H1 (cell line): ENCODE measurements around the gene HSD17B1. TPM values are rescaled to one million over a fixed set of nuclear protein-coding genes. Genes with fewer than 3 reads are reported as not detected.

ENCODE experiments used
- CTCF ChIA-PET: fragments of 300-600 bp; sonication (Branson Sonifier 250); formaldehyde crosslinking; loops from one replicate; lab custom pipeline; 2021; ENCODE audit not compliant: partially characterized antibody; lab: Charles Lee
- POLR2A ChIA-PET: fragments of 300-600 bp; sonication (Branson Sonifier 250); formaldehyde crosslinking; loops from one replicate; lab custom pipeline; 2021; ENCODE audit warnings: inconsistent platforms; ENCODE audit not compliant: partially characterized antibody; lab: Charles Lee
- DNase-seq, 2 experiments: peaks; one replicate each; pipeline versions ENCODE4 v3.0.0 to v3.0.0-alpha.2; 2010 to 2022; ENCODE audit warnings: low spot score in 2 of 2, low read depth in 1 of 2, mixed read lengths in 1 of 2
- FAIRE-seq: peaks from 2 replicates; lab custom pipeline; 2011; peaks lifted over from hg19 to GRCh38; lab: Jason Lieb, UNC
- H2AFZ ChIP-seq: 2 replicates; pipeline ENCODE4 v1.8.1; 2012; ENCODE audit warnings: low read length, inconsistent platforms
- H2AK5ac ChIP-seq: 2 replicates; pipeline ENCODE4 v1.6.1; 2013; ENCODE audit warnings: low read depth, low read length
- H2BK120ac ChIP-seq: replicated peaks from 2 replicates; pipeline ENCODE3; 2013; ENCODE audit warnings: low read depth, low read length, inconsistent platforms
- H2BK12ac ChIP-seq: 2 replicates; pipeline ENCODE4 v1.6.1; 2013; ENCODE audit warnings: low read depth, low read length
- H2BK15ac ChIP-seq: 2 replicates; pipeline ENCODE4 v1.6.1; 2013; ENCODE audit warnings: low read length
- H2BK20ac ChIP-seq: 2 replicates; pipeline ENCODE4 v1.6.1; 2013; ENCODE audit warnings: low read length
- H2BK5ac ChIP-seq: 2 replicates; pipeline ENCODE4 v1.6.1; 2013; ENCODE audit warnings: low read depth, low read length
- H3K14ac ChIP-seq: 2 replicates; pipeline ENCODE4 v1.6.1; 2013; ENCODE audit warnings: inconsistent platforms; ENCODE audit not compliant: insufficient read length
- H3K18ac ChIP-seq: 2 replicates; pipeline ENCODE4 v1.6.1; 2013; ENCODE audit warnings: low read length; ENCODE audit errors: extremely low read depth
- H3K23ac ChIP-seq: 2 replicates; pipeline ENCODE4 v1.6.1; 2013; ENCODE audit warnings: inconsistent platforms; ENCODE audit not compliant: insufficient read length
- H3K23me2 ChIP-seq: 2 replicates; pipeline ENCODE4 v1.6.1; 2013; ENCODE audit warnings: low read depth, low read length
- H3K27ac ChIP-seq: 2 replicates; pipeline ENCODE4 v1.6.1; 2011; ENCODE audit warnings: low read depth, low read length, inconsistent platforms
- H3K27me3 ChIP-seq, 4 experiments: replicated peaks in 1 of 4; 1 replicate in 1 of 4; 2 replicates in 3 of 4; pipeline versions ENCODE4 v1.6.1 to v1.8.1; 2011 to 2013; ENCODE audit warnings: low read length in 3 of 4, mild to moderate bottlenecking in 3 of 4, inconsistent platforms in 2 of 4, mixed read lengths in 2 of 4, moderate library complexity in 1 of 4; ENCODE audit not compliant: control insufficient read depth in 3 of 4, insufficient read depth in 3 of 4; ENCODE audit errors: extremely low read depth in 1 of 4
- H3K36me3 ChIP-seq, 4 experiments: 2 replicates each; pipeline versions ENCODE4 v1.6.1 to v1.8.1; 2011 to 2013; ENCODE audit warnings: mild to moderate bottlenecking in 4 of 4, low read length in 3 of 4, moderate library complexity in 2 of 4, control low read depth in 1 of 4, inconsistent platforms in 1 of 4; ENCODE audit not compliant: insufficient read depth in 4 of 4, control insufficient read depth in 2 of 4
- H3K4ac ChIP-seq: replicated peaks from 2 replicates; pipeline ENCODE3; 2013; ENCODE audit warnings: low read length, low read depth, mixed read lengths, inconsistent platforms; ENCODE audit not compliant: insufficient read length
- H3K4me1 ChIP-seq, 4 experiments: replicated peaks in 1 of 4; 1 replicate in 1 of 4; 2 replicates in 3 of 4; pipeline versions ENCODE4 v1.6.1 to v1.8.1; 2011 to 2013; ENCODE audit warnings: low read length in 3 of 4, inconsistent platforms in 2 of 4, mixed read lengths in 1 of 4; ENCODE audit not compliant: insufficient read depth in 4 of 4, control insufficient read depth in 3 of 4
- H3K4me2 ChIP-seq, 2 experiments: 2 replicates each; pipeline versions ENCODE4 v1.6.1 to v1.8.1; 2011 to 2013; ENCODE audit warnings: low read depth in 2 of 2, low read length in 2 of 2, control low read depth in 1 of 2, inconsistent platforms in 1 of 2, mild to moderate bottlenecking in 1 of 2; ENCODE audit not compliant: insufficient read depth in 1 of 2
- H3K4me3 ChIP-seq, 4 experiments: fragments of 200-600, 300-600 bp in 1 of 4; sonication (generic), shearing (Covaris generic), sonication (Bioruptor Twin) in 1 of 4; 2 replicates each; pipeline versions ENCODE4 v1.5.1 to v1.8.1; 2011 to 2016; ENCODE audit warnings: low read length in 4 of 4, low read depth in 3 of 4, control low read depth in 2 of 4, inconsistent platforms in 2 of 4, mild to moderate bottlenecking in 2 of 4, mixed read lengths in 1 of 4, moderate library complexity in 1 of 4; ENCODE audit not compliant: insufficient read depth in 2 of 4; ENCODE audit errors: extremely low read depth in 1 of 4
- H3K56ac ChIP-seq: replicated peaks from 2 replicates; pipeline ENCODE3; 2013; ENCODE audit warnings: low read depth, mild to moderate bottlenecking, mixed read lengths, low read length, inconsistent platforms; ENCODE audit not compliant: insufficient read length
- H3K79me1 ChIP-seq: 2 replicates; pipeline ENCODE4 v1.6.1; 2013; ENCODE audit warnings: low read depth, low read length, control low read depth
- H3K79me2 ChIP-seq, 2 experiments: 2 replicates each; pipeline versions ENCODE4 v1.6.1 to v1.8.1; 2012 to 2013; ENCODE audit warnings: low read length in 2 of 2, mild to moderate bottlenecking in 2 of 2, inconsistent platforms in 1 of 2; ENCODE audit not compliant: insufficient read depth in 2 of 2, control insufficient read depth in 1 of 2
- H3K9ac ChIP-seq, 4 experiments: replicated peaks in 1 of 4; 1 replicate in 1 of 4; 2 replicates in 3 of 4; pipeline versions ENCODE4 v1.6.1 to v1.8.1; 2011 to 2013; ENCODE audit warnings: low read depth in 3 of 4, low read length in 3 of 4, control low read depth in 2 of 4, mild to moderate bottlenecking in 2 of 4, moderate library complexity in 2 of 4, inconsistent platforms in 1 of 4; ENCODE audit errors: extremely low read depth in 1 of 4
- H3K9me3 ChIP-seq, 2 experiments: 2 replicates each; pipeline versions ENCODE4 v1.6.1 to v1.8.1; 2012 to 2013; ENCODE audit warnings: mild to moderate bottlenecking in 2 of 2, moderate library complexity in 2 of 2, control low read depth in 1 of 2, inconsistent platforms in 1 of 2, low read depth in 1 of 2, low read length in 1 of 2, mixed read lengths in 1 of 2; ENCODE audit not compliant: insufficient read depth in 2 of 2
- H4K20me1 ChIP-seq, 2 experiments: replicated peaks in 1 of 2; 2 replicates each; pipeline versions ENCODE3 to v1.8.1; 2011 to 2013; ENCODE audit warnings: inconsistent platforms in 2 of 2, low read length in 2 of 2, mild to moderate bottlenecking in 1 of 2; ENCODE audit not compliant: insufficient read depth in 2 of 2, control insufficient read depth in 1 of 2
- H4K5ac ChIP-seq: 2 replicates; pipeline ENCODE4 v1.6.1; 2013; ENCODE audit warnings: low read length, low read depth, mixed read lengths, inconsistent platforms; ENCODE audit not compliant: insufficient read length
- H4K8ac ChIP-seq: 2 replicates; pipeline ENCODE4 v1.8.0; 2013; ENCODE audit warnings: mild to moderate bottlenecking, moderate library complexity, low read length, inconsistent platforms; ENCODE audit not compliant: insufficient read depth; ENCODE audit errors: extremely low read depth
- H4K91ac ChIP-seq: replicated peaks from 2 replicates; pipeline ENCODE3; 2013; ENCODE audit warnings: low read length, mixed read lengths, inconsistent platforms; ENCODE audit not compliant: insufficient read length
- ASH2L ChIP-seq: fragments of 200-600, 300-600 bp; sonication (generic); IDR thresholded peaks from one replicate; pipeline ENCODE4 v1.7.1; 2017; ENCODE audit warnings: low read length
- ATF3 ChIP-seq: IDR thresholded peaks from 2 replicates; pipeline ENCODE4 v1.6.1; 2011; ENCODE audit warnings: low read depth, mild to moderate bottlenecking, low read length; ENCODE audit not compliant: insufficient read depth
- CBX5 ChIP-seq: fragments of 300-800, 300-1000 bp; sonication (generic); IDR thresholded peaks from 2 replicates; pipeline ENCODE4 v1.7.1; 2016; ENCODE audit warnings: antibody characterized with exemption, low read length, low read depth
- E2F6 ChIP-seq: IDR thresholded peaks from 2 replicates; pipeline ENCODE4 v1.6.1; 2012; ENCODE audit warnings: inconsistent platforms
- EGR1 ChIP-seq: IDR thresholded peaks from 2 replicates; pipeline ENCODE4 v1.6.1; 2011; ENCODE audit warnings: low read depth, low read length, borderline replicate concordance
- NRF1 ChIP-seq: IDR thresholded peaks from 2 replicates; pipeline ENCODE4 v1.6.1; 2011; ENCODE audit warnings: mild to moderate bottlenecking, low read depth, low read length, improper control_type of control experiment
- POU5F1 ChIP-seq: IDR thresholded peaks from 2 replicates; pipeline ENCODE4 v1.6.1; 2011; ENCODE audit warnings: low read depth, mild to moderate bottlenecking, low read length, moderate library complexity
- RFX5 ChIP-seq: IDR thresholded peaks from 2 replicates; pipeline ENCODE4 v1.6.1; 2011; ENCODE audit warnings: low read depth, low read length, improper control_type of control experiment, borderline replicate concordance
- SP4 ChIP-seq: IDR thresholded peaks from 2 replicates; pipeline ENCODE4 v1.6.1; 2012; ENCODE audit warnings: low read length, inconsistent platforms
- TAF7 ChIP-seq: optimal IDR thresholded peaks from 2 replicates; pipeline ENCODE3; 2011; ENCODE audit warnings: low read depth, mild to moderate bottlenecking, inconsistent platforms, low read length, moderate library complexity, borderline replicate concordance
- WGBS, 2 experiments: shearing (Covaris generic) in 1 of 2; methylation state at CpG; one replicate each; pipeline versions ENCODE4 v1.1.6 to v1.1.7; 2013 to 2015; ENCODE audit warnings: low lambda C conversion rate in 2 of 2, mixed read lengths in 2 of 2, inconsistent platforms in 1 of 2, low coverage in 1 of 2, missing lambda C conversion rate in 1 of 2; ENCODE audit not compliant: insufficient replicate concordance in 2 of 2, insufficient coverage in 1 of 2, insufficient read length in 1 of 2; ENCODE audit errors: extremely low coverage in 1 of 2, missing lambda C conversion rate in 1 of 2; 5-methylcytosine and 5-hydroxymethylcytosine counted together
- polyA plus RNA-seq, 7 experiments: library from polyadenylated mRNA; depleted of rRNA in 3 of 7; stranded (reverse) in 5 of 7; unstranded in 2 of 7; fragments of >200 nt in 5 of 7; fragments of 200-250 nt in 2 of 7; gene quantifications; 1 replicate in 5 of 7; 2 replicates in 1 of 7; 4 replicates in 1 of 7; pipeline versions ENCODE4 v1.2.1 to v1.2.3, GENCODE V29; 2011 to 2013; ENCODE audit warnings: missing spikeins in 2 of 7, mixed read lengths in 2 of 7
- total RNA-seq: library from RNA; stranded (reverse); fragmentation: NEBNext Ultra II Directional; extraction: Animal tissue kit (Norgen Biotek cat#: 25700); gene quantifications from 2 replicates; pipeline ENCODE4 v1.2.1, GENCODE V29; 2021

Gene HSD17B1
- total and polyA plus RNA-seq, 2 of the 8 experiments (the other 6 are each of a cell fraction or from before 2014, with no cell fraction given): 0.88 to 1.0 TPM

GRCh38 chr17:42577532-42578281 lies 25.0 kb downstream of the HSD17B1 start, which contains the start of gene PSMC3IP:
Gene PSMC3IP, minus strand, starts transcription at chr17:42577729. Its CDS starts 43 bp downstream, at chr17:42577686.
- H3K9ac ChIP-seq: peak within 1 kb of the TSS; percentile 78 to 94 (median 88)
- H4K20me1 ChIP-seq: peaks cover 0 to 1% of the 10 kb centered on the region in 2 experiments
- H2BK12ac ChIP-seq: no peak within 1 kb of the TSS
- FAIRE-seq (no peak), DNase-seq (peak; percentile 84 to 94)
- H2BK120ac ChIP-seq: no peak within 1 kb of the TSS
- H3K23ac ChIP-seq: no peak within 1 kb of the TSS
- POLR2A ChIA-PET: interaction anchor here (0.6 to 7.0 kb wide), 22 partner anchors 9 to 560 kb away, joined by 3 to 74 read pairs (median 4); partner anchors contain the start of genes CNTD1, COA3, COASY and DNAJC7
- peak within 1 kb of the TSS; percentile 79 for H3K27ac ChIP-seq
- peak within 1 kb of the TSS; percentile 38; the same call in 1 of the 2 replicates for H2AFZ ChIP-seq
- CTCF ChIA-PET: interaction anchor here (0.6 to 3.9 kb wide), 46 partner anchors 8 to 252 kb away, joined by 3 to 32 read pairs (median 5); partner anchors contain the start of genes BECN1, CNTD1, COA3 and HSD17B1
- H3K79me1 ChIP-seq: no peaks in the 10 kb centered on the region
- H2BK20ac ChIP-seq: no peak within 1 kb of the TSS
- H4K8ac ChIP-seq: peak within 1 kb of the TSS; percentile 96
- H2BK5ac ChIP-seq: peak within 1 kb of the TSS; percentile 84; the same call in 1 of the 2 replicates
- no peak within 1 kb of the TSS for H2AK5ac ChIP-seq
- peak within 1 kb of the TSS; percentile 80 to 99 (median 90) for H3K4me3 ChIP-seq
- no peaks in the 10 kb centered on the region for H3K27me3 ChIP-seq
- peak within 1 kb of the TSS; percentile 62 for H4K91ac ChIP-seq
- peak within 1 kb of the TSS; percentile 13 for H3K56ac ChIP-seq
- 1% methylated on average over 51 of the region's 52 CpGs; no CpG with 5 or more reads in 1 of the 2 experiments for WGBS, 2 experiments
- no peaks in the 10 kb centered on the region for H3K4me1 ChIP-seq
- no peak within 1 kb of the TSS; the same call in 1 of the 2 replicates for H2BK15ac ChIP-seq
- peaks cover 0 to 19% of the 10 kb centered on the region in 2 experiments; a peak in 2 of 4 replicates for H3K79me2 ChIP-seq
- H3K36me3 ChIP-seq: peaks cover 27 to 41% (median 32%) of the 10 kb centered on the region in 4 experiments
- H3K4ac ChIP-seq: peak within 1 kb of the TSS; percentile 71
- H3K9me3 ChIP-seq: no peaks in the 10 kb centered on the region
- H3K4me2 ChIP-seq: peak within 1 kb of the TSS; percentile 77 to 87
- H4K5ac ChIP-seq: peak within 1 kb of the TSS; percentile 89
- peaks cover 9% of the 10 kb centered on the region for H3K23me2 ChIP-seq
- H3K18ac ChIP-seq: peak within 1 kb of the TSS; percentile 98
- H3K14ac ChIP-seq: no peak within 1 kb of the TSS
- TF ChIP-seq SP4 (no peak), NRF1 (no peak; the same call in 1 of the 2 replicates), ATF3 (no peak), POU5F1 (no peak), E2F6 (peak; percentile 69), EGR1 (peak; percentile 56; the same call in 1 of the 2 replicates), RFX5 (no peak), ASH2L (peak; percentile 77), TAF7 (peak; percentile 68), CBX5 (no peak)
